GM19240 (cell line): Measurements from ENCODE around the gene THRA.

Experiments
- DNase-seq: peaks from one replicate; pipeline ENCODE4 v3.0.0; 2011; ENCODE audit warnings: low spot score; ENCODE audit not compliant: insufficient read length

Gene THRA

DNA sequence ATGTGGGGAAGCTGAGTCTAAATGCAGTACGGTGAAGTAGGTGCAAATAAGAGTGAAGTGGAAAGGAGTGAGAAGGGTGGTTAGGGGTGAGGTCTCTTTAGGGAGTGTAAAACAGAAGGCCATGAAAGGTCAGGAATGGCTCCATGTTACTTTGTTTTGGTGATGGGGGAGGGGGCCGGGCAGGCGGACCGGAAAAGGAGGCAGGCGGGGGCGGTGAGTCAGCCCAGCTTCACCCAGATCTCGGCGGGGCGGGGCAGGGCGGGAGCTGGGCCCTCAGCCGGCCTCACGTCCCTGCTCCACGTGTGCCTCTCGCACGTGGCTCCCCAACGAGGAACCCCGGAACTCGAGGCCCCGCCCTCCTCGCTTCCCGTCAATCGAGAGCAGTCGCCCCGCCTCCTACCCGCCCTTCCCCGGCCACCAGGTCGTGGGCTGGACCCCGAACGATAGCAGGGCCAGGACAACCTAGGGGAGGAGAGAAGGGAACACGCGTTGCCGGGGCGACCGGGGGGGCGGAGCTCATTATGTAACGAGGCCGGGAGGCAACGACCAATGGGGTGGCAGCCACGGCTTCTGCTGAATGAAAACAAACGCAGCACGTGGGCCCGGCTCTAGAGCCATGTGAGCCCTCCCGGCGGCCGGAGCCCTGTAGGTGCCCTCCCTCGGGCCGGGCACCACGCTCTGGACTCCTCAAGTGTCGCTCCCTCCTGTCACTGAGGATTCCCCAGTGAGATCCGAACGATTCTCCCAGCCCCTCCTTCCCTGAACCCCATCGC, 36.3 kb downstream of the THRA start:
- peak; percentile 85 for DNase-seq

DNA sequence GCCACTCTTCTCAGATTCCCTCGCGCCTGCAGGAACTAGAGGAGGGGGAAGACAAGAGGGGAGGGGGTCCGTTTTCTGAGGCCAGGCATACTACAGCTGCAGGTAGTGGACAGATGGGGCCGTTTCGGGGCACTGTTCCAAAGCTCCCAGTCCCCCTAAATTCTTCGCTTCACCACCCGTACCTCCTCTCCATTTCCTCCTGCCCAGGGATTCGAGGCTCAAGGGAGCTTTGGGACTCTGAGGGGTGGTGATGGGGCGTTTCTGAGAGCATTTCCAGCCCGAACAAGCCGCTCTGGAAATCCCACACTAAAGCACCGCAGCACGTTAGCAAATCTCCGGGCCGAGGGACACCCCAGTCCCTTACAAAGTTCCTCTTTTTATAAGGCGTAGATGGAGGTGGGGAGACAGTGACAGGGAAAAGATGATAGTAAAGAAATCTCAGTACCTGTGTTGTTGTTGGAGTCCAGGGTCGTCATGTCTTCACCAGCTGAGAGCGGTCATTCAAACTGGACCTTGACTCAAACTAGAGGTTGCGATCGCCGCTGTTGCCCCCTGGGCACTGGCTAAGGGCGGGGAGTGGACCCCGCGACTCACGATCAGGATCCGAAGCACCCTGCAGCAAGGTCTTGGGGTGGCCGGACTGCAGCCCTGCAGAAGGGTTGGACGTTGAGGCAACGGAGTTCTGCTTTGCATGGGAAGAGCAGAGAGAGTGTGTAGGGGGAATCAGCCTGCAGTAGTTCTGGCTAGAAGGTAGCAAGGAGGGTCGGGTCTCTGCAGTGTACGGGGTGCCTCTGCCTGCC, 37.1 kb downstream of the THRA start:
- no peak for DNase-seq

GRCh38 chr17:40100419-40100668, 37.6 kb downstream of the THRA start, which contains the start of gene NR1D1:
TSS of gene NR1D1 (minus strand) at chr17:40100589. CDS start at chr17:40100094, 495 bp downstream.
- no peak for DNase-seq

- DNase-seq: peak; percentile 48
Measured at GRCh38 chr17:40100669-40101366, 38.1 kb downstream of the THRA start.

DNA sequence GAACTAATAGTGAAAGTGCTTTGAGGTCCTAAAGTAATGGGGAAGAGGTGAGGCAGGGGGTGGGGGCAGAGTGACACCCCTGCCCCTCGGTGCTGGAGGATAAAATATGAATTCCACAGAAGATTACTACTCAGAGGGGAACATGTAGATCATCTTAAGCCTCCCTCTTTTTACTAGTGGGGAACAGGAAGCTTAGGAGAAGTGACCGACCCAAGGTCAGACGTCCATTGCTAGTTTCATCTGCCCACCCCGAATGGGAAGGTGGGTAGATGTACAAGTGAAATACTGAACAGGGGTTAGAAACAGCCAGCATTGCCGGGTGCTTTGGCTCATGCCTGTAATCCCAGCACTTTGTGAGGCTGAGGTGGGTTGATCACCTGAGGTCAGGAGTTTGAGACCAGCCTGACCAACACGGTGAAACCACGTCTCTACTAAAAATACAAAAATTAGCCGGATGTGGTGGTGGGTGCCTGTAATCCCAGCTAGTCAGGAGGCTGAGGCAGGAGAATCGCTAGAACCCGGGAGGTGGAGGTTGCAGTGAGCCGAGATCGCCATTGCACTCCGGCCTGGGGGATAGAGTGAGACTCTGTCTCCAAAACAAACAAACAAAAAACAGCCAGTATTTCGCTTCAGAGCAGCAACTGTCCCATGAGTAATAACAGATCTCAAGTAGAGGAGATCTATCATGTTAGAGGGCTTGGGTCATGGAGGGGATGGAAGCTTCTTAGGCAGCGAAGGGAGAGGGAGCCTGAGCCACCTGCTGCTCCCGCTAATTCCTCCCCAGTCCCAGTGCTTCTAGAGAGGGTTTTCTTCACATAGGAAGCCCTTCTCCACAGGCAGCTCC, 38.8 kb downstream of the THRA start:
- DNase-seq: no peak

- no peak for DNase-seq
Measured at GRCh38 chr17:40103071-40103661, 40.4 kb downstream of the THRA start.

DNA sequence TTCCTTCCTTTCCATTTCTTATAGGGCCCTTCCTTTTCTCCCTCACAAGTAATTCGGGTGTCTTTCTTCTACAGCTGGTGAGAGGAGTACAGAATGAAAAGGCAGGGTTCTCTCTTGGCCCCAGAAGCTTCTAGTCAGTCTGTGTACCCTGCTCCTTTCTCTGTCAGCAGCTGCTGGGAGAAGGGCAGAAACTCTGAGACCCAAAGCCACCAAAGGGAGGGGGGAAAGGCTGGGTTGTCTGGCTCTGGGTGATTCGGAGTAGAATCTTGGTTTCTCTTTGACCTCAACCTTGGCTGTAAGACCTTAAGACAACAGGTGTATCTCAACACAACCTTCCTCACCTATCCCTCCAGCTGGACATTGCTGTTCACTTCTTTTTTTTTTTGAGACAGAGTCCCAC, 40.9 kb downstream of the THRA start:
- no peak for DNase-seq

- no peak for DNase-seq
Measured at GRCh38 chr17:40104594-40105486, 42.1 kb downstream of the THRA start.

DNA sequence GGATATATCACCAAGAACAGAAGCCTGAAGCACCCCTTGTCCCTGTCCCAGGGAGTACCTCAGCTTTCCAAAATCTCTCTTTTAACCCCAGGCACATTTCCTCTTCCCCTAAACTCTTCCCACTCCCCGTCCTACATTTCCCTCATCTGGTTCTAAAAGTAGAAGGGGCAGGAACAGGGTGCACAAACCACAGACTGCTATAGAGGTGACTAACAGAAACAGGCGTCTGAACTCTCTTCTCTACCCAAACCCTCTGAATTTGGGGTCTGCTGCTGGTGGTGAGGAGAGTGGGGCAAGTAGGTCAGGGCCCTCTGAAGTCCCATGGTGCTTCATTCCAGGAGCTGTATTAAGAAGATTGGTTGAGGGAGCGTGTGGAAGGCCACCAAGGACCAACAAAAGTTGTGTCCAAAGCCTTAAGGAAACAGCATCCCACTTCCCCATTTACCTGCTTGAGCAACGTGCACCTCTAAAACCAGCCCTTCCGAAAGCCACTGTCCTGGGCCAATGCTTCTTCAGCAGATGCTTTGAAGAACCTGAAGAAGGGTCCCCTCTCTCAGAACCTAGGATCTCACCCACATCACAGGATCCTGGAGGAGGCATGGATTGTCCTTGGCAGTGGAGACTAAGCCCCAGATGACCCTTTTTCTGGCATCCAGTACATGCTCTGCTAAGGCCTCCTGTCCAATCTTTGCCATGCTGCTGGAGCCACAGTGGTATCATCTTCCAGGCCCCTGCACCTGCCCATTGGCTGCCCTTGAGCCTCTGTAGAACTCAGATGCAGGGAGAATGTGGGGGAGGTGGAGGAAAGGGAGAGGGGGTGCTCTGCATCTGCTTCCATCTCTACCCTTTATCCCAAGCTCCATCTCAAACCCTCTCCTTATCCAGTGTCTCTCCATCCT, 43.3 kb downstream of the THRA start:
- no peak for DNase-seq

DNA sequence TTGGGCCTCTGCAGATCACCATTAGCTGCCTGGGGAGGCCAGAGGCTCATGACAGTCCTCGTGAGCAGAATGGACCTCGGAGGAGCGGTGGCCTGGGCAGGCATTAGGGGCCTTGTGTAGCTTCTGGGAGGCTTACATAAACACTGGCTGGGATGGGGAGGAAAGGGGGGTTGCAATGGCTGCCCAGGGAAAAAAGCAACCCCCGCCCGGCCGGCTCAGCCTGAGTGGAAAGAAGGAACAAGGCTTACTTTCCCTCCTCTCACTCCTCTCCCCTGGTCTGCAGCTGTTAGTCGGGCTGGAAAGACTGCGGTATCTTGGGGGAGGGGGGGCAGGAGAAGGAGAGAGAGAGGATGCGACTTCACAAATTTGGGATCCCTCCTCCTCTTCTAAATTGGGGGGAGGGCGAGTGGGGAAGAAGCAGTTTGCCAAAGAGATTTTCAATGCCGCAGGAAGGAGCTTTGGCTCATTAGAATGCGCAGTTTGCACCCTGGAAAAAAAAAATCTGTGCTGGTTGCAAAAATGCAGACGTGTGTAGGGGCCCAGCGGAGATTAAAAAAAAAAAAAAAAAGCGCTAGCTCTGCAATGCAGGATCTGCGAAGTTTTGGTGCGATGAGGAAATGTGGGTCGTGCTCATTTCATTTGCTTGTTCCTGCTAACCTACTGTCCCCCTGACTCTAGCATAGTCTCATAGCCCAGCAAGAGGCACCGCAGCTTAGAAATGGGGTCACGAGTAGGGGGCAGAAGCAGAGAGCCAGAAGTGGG, 44.2 kb downstream of the THRA start:
- no peak for DNase-seq

- DNase-seq: no peak
Measured at GRCh38 chr17:40107522-40108174, 44.9 kb downstream of the THRA start.

DNA sequence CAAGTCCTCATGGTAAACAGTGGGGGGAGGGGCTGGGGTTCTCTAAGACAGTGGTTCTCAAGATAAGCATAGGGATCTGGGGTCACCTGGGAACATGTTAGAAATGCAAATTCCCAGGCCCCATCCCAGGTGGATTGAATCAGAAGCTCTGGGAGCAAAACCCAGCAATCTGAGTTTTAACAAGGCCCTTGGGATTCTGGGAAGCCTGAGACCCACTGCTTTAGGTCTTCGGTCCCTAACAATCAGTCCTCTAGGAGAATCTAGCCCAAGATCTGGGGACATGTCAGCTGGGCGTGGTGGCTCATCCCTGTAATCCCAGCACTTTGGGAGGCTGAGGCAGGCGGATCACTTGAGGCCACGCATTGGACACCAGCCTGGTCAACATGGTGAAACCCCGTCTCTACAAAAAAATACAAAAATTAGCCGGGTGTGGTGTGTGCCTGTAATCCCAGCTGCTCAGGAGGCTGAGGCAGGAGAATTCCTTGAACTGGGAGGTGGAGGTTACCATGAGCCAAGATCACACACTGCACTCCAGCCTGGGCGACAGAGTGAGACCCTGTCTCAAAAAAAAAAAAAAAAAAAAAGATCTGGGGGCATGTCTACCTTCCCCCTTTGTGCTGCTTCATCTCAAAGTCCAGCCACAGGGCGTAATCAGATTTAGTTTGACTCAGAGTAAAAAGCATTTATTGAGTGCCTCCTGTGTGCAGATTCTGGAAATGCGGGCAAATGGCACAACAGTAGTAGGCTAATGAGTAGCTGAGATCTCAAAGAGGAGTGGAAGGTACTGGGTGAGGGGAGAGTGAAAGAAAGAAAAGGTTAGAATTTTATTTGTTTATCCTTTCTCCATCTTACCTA, 46.4 kb downstream of the THRA start:
- DNase-seq: no peak

GRCh38 chr17:40110026-40110845, 47.5 kb downstream of the THRA start:
- DNase-seq: no peak

- DNase-seq: peak; percentile 75
Measured at GRCh38 chr17:40111221-40112128, 48.7 kb downstream of the THRA start.

DNA sequence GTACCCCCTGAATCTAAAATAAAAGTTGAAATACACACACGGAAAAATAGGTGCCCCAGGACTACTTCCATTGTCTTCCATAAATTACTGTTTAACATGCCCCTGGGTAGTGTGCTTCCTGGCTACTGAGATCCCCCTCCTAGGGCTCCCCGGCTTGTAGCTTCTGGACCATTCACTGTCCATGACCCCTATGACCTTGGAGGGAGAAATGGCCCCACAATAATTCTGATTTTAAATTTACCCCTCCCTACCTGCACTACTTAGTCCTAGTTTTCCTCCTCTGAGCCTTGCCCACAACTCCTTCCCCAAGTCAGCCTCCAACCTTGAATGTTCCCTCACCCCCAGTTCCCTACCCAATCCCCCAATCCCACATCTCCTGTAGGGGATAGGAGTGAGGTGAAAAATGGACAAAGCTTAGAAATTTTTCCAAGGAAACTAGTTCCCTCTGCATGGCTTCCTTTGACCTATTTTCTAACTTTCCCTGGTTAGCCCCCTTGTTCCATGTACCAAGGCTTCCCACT, 49.5 kb downstream of the THRA start:
- DNase-seq: no peak
